GM12801 (cell line): ENCODE results near the gene CAD.

ENCODE experiments used
- TF ChIP-seq, protein P1 (sequence below): IDR thresholded peaks from one replicate; pipeline ENCODE4 v1.5.1; 2011; ENCODE audit warnings: control low read depth; ENCODE audit not compliant: insufficient read length; ENCODE audit errors: extremely low read depth

Gene CAD

DNA sequence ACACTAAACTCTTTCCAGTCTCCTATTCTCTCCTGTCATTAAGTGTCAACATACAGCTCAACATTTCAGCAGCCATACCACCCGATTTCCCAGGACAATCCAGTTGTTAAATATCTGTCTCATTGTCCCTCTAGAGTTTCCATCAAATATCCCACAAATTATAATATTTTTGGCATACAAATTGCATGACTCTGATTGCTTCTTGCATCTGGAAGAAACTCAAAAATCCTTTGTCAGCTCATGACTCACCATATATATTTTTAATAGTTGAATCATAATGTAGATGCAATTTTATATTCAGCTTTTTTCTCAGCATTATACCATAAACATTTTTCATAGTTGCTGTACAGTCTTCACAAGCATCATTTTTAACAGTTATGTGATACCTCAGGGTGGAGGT, 38.5 kb downstream of the CAD start:
- TF ChIP-seq, protein P1, sequence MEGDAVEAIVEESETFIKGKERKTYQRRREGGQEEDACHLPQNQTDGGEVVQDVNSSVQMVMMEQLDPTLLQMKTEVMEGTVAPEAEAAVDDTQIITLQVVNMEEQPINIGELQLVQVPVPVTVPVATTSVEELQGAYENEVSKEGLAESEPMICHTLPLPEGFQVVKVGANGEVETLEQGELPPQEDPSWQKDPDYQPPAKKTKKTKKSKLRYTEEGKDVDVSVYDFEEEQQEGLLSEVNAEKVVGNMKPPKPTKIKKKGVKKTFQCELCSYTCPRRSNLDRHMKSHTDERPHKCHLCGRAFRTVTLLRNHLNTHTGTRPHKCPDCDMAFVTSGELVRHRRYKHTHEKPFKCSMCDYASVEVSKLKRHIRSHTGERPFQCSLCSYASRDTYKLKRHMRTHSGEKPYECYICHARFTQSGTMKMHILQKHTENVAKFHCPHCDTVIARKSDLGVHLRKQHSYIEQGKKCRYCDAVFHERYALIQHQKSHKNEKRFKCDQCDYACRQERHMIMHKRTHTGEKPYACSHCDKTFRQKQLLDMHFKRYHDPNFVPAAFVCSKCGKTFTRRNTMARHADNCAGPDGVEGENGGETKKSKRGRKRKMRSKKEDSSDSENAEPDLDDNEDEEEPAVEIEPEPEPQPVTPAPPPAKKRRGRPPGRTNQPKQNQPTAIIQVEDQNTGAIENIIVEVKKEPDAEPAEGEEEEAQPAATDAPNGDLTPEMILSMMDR, result no peak

DNA sequence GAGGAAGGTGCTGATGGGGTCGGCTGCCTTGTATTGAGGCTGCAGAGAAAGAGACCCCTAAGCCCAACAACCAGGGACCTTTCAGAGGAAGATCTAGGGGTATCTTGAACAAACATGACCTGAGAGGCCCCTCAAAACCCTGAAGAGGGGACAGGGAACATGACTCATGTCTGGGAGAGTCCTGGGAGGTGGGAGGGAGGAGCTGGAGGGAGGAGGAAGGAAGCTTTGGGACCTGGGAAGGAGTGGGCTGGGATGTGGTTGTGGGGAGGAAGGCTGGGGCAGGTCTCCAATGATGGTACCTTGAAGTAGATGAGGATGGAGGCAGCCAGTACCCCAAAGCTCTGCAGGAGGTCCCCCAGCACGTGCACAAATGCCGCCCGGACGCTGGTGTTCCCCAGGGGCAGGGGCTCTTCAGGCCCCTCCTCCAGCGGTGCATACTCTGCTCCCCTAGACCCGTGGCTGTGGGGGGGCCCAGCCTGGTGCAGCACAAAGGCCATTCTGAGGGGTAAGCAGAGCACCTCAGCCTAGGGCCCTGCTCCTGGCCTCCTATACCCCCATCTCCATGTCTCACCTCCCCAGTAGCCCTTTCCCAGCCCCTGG, 39.8 kb downstream of the CAD start:
- TF ChIP-seq, protein P1, result no peak

- TF ChIP-seq, protein P1, result no peak
These were observed 40.9 kb downstream of the CAD start for GRCh38 chr2:27258051-27258450.

DNA sequence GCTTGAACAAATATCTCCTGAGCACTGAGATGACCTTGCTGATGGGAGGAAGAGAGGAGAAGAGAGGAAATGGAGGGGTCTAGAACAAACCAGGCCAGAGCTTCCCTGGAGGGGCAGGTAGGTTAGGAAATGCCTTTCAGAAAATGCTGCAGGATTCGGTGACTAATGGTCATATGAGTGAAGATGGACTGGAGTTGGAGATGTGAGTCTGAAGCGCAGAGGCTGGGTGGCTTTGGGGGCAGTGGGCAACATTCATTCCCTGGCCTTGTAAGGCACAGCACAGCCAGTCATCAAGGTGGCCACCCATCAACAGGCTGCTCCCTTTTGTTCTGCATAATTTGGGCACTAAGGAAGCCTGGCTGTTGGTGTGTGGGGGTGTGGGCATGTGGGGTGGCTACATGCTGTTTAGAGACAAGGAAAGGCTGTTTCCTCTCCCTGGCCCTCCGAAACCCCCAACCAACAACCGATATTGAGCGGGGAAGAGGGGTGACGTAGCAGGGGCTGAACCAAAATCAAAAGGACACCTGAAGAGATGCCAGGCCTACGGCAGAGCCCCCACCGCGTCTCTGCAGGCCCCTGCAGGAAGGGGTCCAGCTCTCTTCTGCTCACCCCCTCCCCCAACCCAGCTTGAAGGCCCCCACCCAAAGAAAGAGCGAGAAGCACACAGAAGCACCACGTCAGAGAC, 44.2 kb downstream of the CAD start:
- TF ChIP-seq, protein P1, result no peak

- TF ChIP-seq, protein P1, result no peak
These were observed 44.7 kb downstream of the CAD start for GRCh38 chr2:27261926-27262298.

DNA sequence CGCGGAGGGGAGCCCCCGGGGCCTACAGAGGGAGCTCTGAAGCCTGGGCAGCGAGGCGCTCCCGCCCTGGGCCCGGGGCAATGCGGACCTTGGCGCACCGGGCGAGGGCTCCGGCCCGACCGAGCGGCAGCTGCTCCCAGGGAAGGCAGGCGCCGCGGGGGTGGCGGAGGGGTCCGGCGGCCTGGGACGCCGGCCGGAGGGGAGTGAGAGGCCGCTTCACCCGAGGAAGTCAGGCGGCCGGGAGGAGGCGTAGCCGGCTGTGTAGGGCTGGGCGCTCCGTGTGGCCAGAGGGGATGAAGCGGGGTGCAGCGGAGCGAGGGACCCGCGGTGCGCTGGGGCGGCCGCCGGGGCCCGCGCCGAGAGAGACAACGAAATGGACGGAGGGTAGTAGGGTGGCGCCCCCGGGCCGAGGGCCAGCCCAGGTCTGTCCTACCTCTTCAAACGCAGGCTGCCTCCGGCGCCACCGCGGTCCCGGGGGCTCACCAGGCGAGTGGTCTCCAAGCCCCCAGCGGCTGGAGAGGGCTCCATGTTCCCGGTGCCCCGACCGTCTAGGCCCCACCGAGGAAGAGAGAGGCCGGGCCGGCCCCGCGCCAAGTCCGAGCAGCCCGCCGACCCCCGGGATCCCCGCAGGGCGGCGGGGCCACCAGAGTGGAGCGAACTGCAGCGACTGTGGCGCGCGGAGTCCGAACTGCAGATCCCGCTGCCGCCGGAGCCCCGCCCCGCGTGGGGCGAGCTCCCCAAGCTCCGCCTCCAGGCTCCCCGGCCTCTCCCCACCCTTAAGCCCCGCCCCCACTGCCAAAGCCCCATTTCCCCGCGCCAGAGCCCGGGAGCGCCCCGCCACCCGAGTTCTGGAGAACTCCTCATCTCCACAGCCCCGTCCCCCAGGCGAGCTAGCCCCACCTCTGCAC, 45.5 kb downstream of the CAD start, which contains the start of gene SLC30A3:
TSS of gene SLC30A3 (minus strand) at position 669 of the 908 bp plus-strand sequence. CDS start at position 528, 141 bp downstream.
- TF ChIP-seq, protein P1, result no peak

DNA sequence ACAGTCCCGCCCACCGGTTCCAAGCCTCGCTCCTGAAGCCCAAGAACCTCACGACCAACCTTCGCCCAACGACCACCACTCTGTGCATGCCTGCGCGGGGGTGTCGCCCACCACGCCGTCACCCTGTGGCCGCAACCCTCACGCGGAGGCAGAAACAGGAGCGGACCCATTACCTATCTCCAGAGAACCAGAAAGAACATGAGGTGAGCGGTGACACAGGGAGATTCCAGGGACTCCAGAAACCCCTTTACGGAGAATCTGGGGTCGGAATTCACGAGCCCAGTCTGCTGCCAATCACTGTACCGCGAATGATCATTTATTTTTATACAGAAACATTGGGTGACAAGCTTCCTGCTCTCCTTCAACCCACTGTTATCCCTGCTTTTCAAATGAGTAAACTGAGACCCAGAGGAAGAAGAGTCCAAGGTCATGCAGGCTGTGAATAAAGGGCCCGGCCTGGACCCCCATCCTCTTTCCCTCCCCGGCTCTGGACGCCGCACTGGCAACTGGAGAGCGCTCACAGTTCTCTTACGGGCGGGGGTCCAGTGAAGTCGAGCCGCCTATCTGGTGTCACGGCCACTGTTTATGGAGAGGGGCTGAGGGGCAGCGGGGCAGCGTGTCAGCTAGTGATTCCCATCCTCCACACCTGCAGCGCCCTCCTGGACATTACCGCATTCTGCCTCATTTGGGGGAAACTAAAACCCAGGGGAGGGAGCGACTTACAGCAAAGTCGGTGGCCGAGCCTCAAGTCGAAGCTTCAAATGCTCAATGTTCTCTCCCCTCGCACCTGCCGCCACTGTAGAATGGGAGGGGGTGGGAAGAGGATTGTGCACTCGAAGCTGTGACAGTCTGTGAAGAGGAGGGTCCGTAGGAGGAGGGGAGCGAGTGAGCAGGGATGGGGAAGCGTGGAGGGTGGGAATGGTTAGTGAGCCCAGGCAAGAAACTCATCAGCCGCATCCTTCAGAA, 46.4 kb downstream of the CAD start:
- TF ChIP-seq, protein P1, result no peak
